GM15510 (cell line): Measurements from ENCODE around the gene FICD.

ENCODE experiments used
- POLR2A ChIP-seq: IDR thresholded peaks from 3 replicates; pipeline ENCODE4 v1.6.1; 2011; ENCODE audit warnings: borderline replicate concordance; ENCODE audit not compliant: insufficient read length; ENCODE audit errors: extremely low read depth

The FICD gene

DNA sequence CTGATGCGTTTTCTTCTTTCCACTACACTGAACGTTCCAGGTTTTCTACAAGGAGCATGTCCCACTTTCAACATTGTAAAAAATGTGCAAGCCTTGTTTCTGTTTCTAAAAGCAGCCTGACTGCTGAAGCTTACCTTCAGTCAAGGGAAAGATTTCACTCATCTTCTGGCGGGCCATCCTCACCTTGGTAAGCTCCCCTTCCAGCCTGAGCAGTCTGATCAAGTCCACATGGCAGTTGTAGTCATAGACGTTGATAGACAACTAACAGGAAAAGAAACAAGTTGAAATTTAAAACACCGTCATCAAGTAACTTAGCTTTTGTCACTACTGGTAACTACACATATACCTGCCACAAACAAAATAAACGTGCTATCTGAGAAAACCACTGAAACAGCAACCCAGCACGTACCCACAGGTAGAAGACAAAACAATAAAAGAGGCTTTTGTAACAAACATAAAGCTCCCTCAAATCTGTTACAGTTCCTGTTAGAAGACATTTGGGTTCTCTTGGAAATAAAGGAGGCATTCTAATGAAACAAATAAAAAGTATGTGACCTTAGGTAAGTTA is 34.0 kb downstream of the FICD start:
- no peak for TF ChIP-seq POLR2A

DNA sequence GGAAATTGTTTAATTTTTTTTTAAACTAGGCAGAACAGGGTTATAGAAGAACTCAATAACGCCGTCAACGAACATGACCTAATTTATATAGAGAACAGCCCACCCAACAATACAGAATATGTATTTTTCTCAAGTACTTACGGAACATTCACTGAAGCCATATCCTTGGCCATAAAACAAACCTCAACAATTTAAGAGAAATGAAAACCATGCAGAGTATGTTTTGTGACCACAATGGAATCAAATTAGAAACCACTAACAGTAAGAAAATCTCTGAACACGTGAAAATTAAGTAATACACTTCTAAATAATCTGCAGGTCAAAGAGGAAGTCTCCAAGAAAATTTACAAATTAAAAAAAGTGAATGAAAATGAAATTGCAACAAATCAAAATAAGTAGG is 36.5 kb downstream of the FICD start:
- no peak for TF ChIP-seq POLR2A

DNA sequence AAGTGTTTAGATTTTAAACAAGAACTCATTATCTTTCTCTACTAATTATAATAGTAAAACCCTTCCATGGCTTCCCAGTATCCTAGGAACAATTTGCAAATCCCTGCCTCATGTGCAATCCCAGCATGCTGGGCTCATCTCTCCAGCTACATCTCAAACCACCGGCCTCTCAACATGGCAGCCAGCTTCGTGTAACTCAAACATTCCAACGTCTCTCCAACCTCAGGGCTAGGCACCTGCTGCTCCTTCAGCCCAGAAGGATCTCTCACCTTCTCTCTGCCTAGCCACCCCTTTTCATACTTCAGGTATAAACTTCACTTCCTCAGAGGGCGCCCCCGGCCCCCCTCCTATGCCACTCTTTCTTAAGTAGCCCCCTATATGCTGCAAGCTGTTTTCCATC is 38.7 kb downstream of the FICD start:
- no peak for TF ChIP-seq POLR2A

DNA sequence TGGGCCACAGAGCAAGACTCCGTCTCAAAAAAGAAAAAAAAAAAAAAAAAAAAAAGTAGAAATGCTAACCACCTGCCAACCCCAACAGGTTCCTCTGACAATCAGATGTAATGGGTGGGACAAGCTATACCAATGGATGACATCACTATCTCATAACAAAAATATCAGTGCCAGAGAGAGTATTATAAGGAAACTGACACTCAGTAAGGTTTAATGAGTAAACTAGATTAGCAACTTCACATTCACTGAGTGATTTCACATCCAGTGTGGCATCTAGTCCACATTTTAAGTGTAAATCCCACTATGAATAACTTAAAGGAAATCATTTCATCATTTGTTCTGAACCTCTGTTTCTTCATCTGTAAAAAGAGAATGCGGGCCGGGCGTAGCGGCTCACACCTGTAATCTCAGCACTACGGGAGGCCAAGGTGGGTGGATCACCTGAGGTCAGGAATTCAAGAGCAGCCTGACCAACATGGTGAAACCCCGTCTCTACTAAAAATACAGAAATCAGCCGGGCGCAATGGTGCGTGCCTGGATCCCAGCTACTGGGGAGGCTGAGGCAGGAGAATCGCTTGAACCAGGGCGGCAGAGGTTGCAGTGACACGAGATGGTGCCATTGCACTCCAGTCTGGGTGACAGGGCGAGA is 44.1 kb downstream of the FICD start:
- TF ChIP-seq POLR2A = no peak

DNA sequence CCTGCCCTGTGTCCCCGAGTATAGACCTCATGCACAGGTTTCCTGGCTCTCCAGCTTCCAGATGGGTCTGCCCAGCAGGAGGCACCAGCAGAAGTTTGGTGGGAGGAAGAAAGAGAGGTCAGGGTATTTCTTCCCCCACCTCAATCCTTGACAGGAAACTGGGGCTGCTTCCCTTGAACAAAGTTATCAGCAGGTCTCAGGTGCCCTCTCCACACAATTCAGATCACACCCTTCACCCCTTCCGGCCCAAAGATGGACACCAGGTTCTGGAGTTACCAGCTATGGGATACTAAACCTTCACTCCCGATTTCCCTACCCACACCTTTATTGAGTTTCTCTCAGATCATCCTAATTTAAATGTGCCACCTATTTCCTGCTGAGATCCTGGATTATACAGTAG is 44.7 kb downstream of the FICD start:
- no peak for TF ChIP-seq POLR2A

DNA sequence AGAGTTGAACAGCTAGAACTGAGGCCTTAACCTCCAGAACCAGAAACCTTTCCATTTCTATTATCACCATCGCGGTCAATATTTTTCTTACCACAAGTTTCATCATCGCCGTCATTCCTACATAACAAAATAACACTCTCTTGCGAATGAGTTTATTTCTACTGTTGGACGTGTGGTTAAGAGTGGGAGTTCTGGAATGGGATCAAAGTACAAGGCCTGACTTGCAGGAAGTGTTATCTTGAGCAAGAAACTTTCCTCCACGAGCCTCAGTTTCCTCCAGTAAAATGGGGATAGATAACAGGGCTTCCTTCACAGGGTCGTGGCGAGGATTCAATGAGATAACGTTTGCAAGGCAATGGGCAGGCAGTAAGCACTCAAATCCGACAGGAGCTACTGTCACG is 45.2 kb downstream of the FICD start:
- TF ChIP-seq POLR2A = no peak

DNA sequence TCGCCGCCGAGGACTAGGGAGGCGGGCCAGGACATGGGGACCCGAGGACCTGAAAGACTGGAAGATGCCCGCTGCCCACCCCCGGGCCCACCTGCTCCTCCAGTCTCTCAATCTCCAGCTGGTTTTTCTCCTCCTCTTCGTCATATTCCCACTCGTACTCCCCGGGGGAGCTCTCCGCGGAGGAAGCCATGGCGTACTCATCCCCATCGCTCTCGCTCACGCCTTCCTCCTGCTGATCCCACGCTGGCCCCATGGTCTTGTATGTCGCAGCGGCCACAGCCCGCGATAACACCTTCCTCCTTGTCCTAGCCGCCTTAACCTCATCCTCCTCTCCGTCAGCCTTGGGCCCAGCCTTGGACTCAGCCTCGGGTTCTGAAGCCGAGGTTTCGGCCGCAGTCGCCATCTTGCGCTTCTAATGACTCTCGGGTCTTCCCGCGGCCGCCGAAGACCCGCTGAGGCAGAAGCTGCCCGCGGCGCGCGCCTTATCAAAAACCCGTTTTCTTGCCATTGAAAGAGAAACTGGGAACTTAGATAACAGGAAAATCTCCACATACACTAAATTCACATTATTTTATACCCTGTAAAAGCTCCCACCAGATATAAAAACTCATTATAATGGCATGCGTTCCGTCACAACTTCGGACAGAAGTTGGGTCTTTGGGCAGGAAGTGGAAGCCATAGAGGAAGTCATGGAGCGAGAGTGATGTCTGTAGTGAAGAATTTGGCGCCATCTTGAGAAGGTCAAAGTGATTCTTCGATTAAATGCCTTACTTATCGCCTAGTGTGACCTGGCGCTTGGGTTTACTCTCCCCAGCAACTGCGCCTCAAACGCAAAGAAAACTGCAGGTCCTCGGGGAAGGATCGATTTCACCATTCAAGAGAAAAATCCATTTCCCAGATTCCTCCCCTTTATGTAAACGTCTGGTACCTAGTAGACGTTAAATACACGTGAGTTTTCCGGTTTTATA is 46.0 kb downstream of the FICD start, which contains the start of gene SART3:
TSS of gene SART3 (minus strand) at position 422 of the 968 bp plus-strand sequence. CDS start at position 403, 19 bp downstream.
- peak; percentile 58 for TF ChIP-seq POLR2A

DNA sequence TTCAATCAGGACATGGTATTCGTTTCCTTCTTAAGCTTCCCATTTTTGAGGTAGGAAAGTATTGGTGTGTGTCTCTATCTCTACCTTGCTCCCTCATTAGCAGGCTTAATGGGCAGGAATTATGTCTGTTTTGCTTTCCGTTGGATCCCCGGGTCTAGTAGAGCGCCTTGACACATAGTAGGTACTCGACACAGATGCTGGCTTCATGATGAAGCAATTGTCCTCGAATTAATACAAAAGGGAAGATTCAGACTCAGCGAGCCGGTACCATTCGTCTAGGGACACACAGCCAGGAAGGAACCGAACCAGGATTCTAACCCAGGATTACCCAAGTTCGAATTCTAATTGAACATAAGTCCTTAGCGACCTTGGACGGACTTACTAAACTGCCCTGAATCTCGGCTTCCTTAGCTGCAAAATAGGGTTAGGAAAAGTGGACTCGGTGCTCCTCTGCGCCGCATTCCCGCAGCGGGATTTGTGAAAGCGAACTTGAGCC is 46.8 kb downstream of the FICD start:
- TF ChIP-seq POLR2A = no peak

DNA sequence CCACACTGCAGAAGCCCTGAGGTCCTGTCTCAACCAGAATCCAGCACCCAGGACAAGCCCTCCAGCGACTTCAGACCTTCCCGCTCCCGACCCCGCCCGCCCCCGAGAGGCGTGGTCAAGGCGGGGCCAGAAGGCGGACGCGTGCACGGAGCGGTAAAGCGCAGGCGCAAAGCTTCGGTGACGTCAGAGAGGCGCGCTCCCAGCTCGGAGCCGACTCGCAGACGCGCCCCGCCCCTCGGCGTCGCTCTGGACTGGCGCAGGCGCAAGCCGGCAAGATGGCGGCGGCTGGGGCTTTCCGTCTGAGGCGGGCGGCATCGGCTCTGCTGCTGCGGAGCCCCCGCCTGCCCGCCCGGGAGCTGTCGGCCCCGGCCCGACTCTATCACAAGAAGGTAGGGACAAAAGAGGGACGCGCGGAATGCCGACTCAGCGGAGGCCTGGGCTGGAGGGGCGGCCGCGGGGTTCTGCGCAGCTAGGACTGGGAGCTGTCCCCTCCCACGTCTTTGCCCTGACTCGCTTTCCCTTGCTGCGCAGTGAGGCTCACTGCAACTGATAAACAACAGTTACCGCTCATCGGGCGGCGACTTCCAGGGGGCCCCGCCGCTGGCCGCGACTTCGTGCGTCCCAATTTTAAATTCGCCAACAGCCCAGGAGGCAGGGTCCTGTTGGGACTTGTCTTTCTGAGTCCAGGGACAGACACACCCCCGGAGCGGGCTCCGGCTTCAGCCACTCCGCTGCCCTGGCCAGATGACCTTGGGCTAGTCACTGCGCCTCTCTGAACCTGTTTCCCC is 47.5 kb downstream of the FICD start, which contains the start of gene ISCU:
TSS of gene ISCU (plus strand) at position 249 of the 788 bp plus-strand sequence. CDS start at position 276, 27 bp downstream.
- peak; percentile 97 for TF ChIP-seq POLR2A

DNA sequence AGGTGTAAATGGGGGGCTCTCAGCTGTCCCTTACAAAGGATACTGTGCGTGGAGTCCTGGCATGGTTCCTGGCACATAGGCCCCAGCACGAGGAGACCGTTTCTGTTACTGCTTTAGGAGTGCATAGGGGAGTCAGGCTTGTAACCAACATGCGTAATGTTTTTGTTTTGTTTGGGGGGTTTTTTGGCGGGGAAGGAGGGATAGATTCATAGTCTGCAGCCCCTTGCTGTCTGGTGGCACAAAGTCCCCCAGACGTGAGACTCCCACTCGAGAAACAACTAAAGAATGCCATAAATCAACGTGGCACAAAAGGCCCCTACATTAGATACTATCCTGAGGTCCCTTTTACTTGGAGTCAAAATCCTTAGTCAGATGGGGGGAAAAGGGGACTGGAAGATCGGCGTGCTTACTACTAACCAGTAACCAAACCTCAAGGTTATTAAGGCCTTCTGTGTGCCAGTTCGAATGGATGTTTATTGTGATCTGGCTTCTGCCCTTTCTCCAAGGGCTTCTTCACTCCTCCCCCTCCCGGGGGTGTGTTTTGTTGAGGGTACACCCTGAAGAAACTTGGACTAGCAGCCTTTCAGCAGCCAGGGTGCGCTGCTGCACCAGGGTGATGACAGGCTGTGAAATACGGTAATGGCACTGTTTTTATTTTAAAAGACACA is 48.2 kb downstream of the FICD start:
- TF ChIP-seq POLR2A = no peak

DNA sequence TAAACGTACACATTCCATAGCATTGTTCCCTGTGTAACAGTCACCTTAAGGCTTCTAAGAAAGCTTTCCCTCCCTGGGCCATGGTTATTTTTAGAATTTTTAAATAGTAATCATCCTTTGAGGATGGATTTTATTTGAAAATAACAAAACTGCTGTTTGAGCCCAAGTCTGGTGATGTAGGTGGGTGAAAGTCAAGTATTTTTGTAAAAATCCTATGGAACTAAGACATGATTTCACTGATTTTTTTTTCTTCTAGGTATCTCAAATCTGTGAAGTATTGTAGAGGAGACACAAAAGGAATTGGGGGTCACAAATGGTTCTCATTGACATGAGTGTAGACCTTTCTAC is 48.7 kb downstream of the FICD start:
- TF ChIP-seq POLR2A = no peak

DNA sequence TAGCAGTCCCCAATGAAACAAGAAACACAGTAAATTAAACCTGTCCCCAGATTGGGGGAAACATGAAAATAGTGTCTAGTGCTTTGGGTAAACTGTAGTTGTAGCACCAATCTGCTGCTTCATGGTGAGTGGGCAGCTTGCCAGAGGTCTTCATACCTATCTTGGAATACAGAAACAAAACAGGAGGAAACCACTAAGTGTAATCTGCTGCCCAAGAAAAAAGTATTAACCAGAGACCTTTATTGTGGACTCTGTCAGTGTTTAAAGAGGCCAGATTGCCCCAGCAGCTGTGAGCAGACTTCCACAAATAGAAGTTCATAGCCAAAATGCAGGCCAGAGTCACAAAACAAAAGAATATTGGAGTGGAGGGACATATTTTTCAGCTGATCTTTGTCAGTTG is 49.6 kb downstream of the FICD start:
- TF ChIP-seq POLR2A = no peak

DNA sequence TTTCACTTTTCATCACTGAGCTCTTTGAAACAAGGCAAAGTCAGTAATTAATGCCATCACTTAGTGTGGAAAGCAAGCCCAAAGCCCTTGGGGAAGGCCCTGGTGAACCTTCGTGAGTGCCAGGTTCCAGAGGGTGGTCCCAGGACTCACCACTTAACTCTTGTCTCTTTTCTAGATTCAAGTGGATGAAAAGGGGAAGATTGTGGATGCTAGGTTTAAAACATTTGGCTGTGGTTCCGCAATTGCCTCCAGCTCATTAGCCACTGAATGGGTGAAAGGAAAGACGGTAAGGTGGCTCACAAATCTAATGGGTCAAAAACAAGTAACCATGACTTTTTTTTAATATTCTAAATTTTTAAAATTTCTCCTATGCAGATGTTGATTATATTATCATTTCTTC is 50.1 kb downstream of the FICD start:
- TF ChIP-seq POLR2A = no peak

DNA sequence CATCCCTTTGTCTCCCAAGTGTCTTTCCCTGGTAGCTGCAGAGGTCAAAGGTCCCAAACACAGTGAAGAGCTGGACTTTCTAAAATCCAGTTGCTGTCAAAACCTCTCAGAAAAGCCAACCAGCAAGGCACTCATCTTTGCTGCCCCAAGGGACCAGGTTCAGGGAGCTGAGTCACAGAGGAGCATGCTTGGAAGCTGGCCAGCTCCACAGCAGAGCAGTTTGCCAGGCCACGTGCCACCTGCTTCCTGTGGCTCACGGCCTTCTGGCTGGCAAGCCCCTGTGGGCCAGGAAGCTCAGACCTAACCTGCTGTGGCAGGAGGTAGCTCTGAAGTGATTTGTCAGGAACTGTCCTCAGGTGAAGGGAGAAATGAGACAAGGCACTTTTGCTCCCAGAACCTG is 50.9 kb downstream of the FICD start:
- TF ChIP-seq POLR2A = no peak

DNA sequence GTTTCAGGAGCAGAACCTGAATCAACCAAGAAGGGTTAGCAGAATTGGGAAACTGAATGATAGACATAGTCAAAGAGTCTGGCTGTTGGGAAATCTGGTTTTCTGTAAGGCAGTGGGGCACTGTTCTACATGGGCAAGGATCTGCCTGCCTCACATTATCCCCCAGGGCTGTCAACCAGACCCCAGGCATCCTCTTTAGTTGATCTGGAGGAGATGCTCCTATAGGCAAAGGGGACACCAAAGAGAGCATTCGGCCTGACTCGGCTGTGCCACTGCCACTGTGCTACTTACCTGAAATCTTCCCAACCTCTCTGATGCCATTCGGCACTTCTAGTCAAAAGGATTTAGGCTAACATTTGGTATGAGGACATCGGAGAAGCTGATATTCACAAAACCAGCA is 51.4 kb downstream of the FICD start:
- TF ChIP-seq POLR2A = no peak
